ENCODE data around the gene RBBP8NL.

DNA sequence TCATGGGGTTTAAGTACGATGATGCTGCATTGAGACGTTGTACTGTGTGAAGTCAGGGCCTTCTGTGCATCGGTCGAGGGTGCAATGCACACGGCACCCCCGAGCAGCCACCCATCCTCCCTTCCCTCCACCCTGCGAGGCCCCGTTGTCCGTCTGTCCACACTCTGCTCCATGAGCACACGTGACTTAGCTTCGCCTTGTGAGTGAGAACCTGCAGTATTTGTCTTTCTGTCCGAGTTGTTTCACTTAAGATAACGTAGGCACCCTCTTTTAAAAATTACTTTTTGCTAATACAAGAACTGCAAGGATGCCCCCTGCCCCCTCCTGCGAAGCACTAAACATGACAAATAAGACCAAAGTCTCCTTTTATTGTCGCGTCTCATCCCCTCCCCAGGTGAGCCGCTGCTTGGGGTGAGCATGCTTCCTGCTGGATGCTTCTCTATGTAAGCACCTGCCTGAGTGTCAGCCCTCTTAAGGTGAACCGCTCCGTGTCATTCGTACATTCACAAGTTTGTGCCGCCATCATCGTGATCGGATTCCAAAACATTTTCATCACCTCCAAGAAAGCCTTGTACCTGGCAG lies 3.6 kb upstream of the RBBP8NL start:
- TF ChIP-seq POLR2A (IDR thresholded peaks at IDR 0.05; ENCODE audit: low read depth, low read length) (no peak), POLR2AphosphoS5 (IDR thresholded peaks at IDR 0.05; ENCODE audit: low read depth, low read length) (no peak), TAF1 (IDR thresholded peaks at IDR 0.05; ENCODE audit: borderline replicate concordance, low read depth, low read length) (no peak)

Data from GM12892 (cell line).